DMS79 (cell line): ENCODE results near the gene SHROOM4.

ENCODE experiments used
- DNase-seq: peaks from one replicate; lab custom pipeline; 2025; lab: John Stamatoyannopoulos, UW

The SHROOM4 gene

GRCh38 chrX:50780144-50780543 is 33.9 kb downstream of the SHROOM4 start:
- DNase-seq: no peak

GRCh38 chrX:50779694-50780093 is 34.3 kb downstream of the SHROOM4 start:
- no peak for DNase-seq

- DNase-seq: no peak
Measured at GRCh38 chrX:50778272-50778671, 35.7 kb downstream of the SHROOM4 start.

- no peak for DNase-seq
Measured at GRCh38 chrX:50776248-50776647, 37.7 kb downstream of the SHROOM4 start.

GRCh38 chrX:50771382-50771781 is 42.6 kb downstream of the SHROOM4 start:
- no peak for DNase-seq

- no peak for DNase-seq
Measured at GRCh38 chrX:50770702-50771101, 43.3 kb downstream of the SHROOM4 start.

- no peak for DNase-seq
Measured at GRCh38 chrX:50769389-50770063, 44.5 kb downstream of the SHROOM4 start.

- no peak for DNase-seq
Measured at GRCh38 chrX:50768801-50769200, 45.2 kb downstream of the SHROOM4 start.

GRCh38 chrX:50765986-50766385 is 48.0 kb downstream of the SHROOM4 start:
- no peak for DNase-seq

- no peak for DNase-seq
Measured at GRCh38 chrX:50762578-50762977, 51.4 kb downstream of the SHROOM4 start.

GRCh38 chrX:50756276-50756675 is 57.7 kb downstream of the SHROOM4 start:
- no peak for DNase-seq

GRCh38 chrX:50751091-50751490 is 62.9 kb downstream of the SHROOM4 start:
- no peak for DNase-seq

- no peak for DNase-seq
Measured at GRCh38 chrX:50747471-50747900, 66.5 kb downstream of the SHROOM4 start.

GRCh38 chrX:50736656-50737055 is 77.3 kb downstream of the SHROOM4 start:
- no peak for DNase-seq

GRCh38 chrX:50726296-50726695 is 87.7 kb downstream of the SHROOM4 start:
- DNase-seq: no peak

- DNase-seq: no peak
Measured at GRCh38 chrX:50725310-50725709, 88.7 kb downstream of the SHROOM4 start.

GRCh38 chrX:50723006-50723405 is 91.0 kb downstream of the SHROOM4 start:
- DNase-seq: no peak

- DNase-seq: no peak
Measured at GRCh38 chrX:50721764-50722521, 92.1 kb downstream of the SHROOM4 start.

- DNase-seq: no peak
Measured at GRCh38 chrX:50719614-50720013, 94.4 kb downstream of the SHROOM4 start.

- no peak for DNase-seq
Measured at GRCh38 chrX:50718776-50719175, 95.2 kb downstream of the SHROOM4 start.

- DNase-seq: no peak
Measured at GRCh38 chrX:50716706-50717105, 97.3 kb downstream of the SHROOM4 start.

- no peak for DNase-seq
Measured at GRCh38 chrX:50712777-50713176, 101.2 kb downstream of the SHROOM4 start.

GRCh38 chrX:50711907-50712306 is 102.1 kb downstream of the SHROOM4 start:
- DNase-seq: no peak
